ENCODE measurements around the gene AJM1. TPM values are rescaled to one million over a fixed set of nuclear protein-coding genes. Genes with fewer than 3 reads are reported as not detected.

AJM1 gene
- total RNA-seq, 2 experiments from 2014 or later, result 2.4 to 5.1 TPM

- Histone ChIP-seq H3K27ac (ENCODE audit: low read depth, low read length, poor library complexity, severe bottlenecking) (no peak overlapping the region), H2AFZ (ENCODE audit: low read length) (no peak overlapping the region), H3K79me2 (ENCODE audit: insufficient read depth, low read depth, low read length) (no peaks in the 10 kb centered on the region), H3K4me2 (ENCODE audit: low read length) (no peak overlapping the region), H4K20me1 (ENCODE audit: insufficient read depth, low read length) (no peaks in the 10 kb centered on the region), H3K9me2 (ENCODE audit: insufficient read depth, low read length) (no peaks in the 10 kb centered on the region), H3K36me3 (ENCODE audit: insufficient read depth, low read length) (peaks cover 83% of the 10 kb centered on the region), H3K4me3 (ENCODE audit: low read depth, low read length, poor library complexity, severe bottlenecking) (no peak overlapping the region), H3K4me1 (ENCODE audit: insufficient read depth, low read length, poor library complexity, severe bottlenecking) (no peaks in the 10 kb centered on the region), H3K9me3 (ENCODE audit: low read length) (no peaks in the 10 kb centered on the region)
- TF ChIP-seq EZH2phosphoT487 (IDR thresholded peaks at IDR 0.05; ENCODE audit: borderline replicate concordance, low read depth, low read length), result no peak
- DNase-seq (ENCODE audit: low spot score), result no peak
- ChIA-PET POLR2A (interaction anchor here (1.0 kb wide), 1 partner anchor 10 kb away, joined by 3 read pairs; no protein-coding TSS in a partner anchor), CTCF (ENCODE audit: unreplicated experiment) (no interaction called here)
- no TSS peak for BruUV-seq (replicated peaks)
- intact Hi-C loops (cut with micrococcal nuclease; ENCODE audit: unreplicated experiment), result no loop called here
Measured at GRCh38 chr9:136826703-136827582, 15.3 kb upstream of the AJM1 start.

GRCh38 chr9:136827794-136828473 is 14.3 kb upstream of the AJM1 start:
- Histone ChIP-seq H3K4me2 (ENCODE audit: low read length) (no peak overlapping the region), H3K4me1 (ENCODE audit: insufficient read depth, low read length, poor library complexity, severe bottlenecking) (no peaks in the 10 kb centered on the region), H3K79me2 (ENCODE audit: insufficient read depth, low read depth, low read length) (no peaks in the 10 kb centered on the region), H3K9me2 (ENCODE audit: insufficient read depth, low read length) (no peaks in the 10 kb centered on the region), H3K27ac (ENCODE audit: low read depth, low read length, poor library complexity, severe bottlenecking) (no peak overlapping the region), H3K4me3 (ENCODE audit: low read depth, low read length, poor library complexity, severe bottlenecking) (no peak overlapping the region), H2AFZ (ENCODE audit: low read length) (no peak overlapping the region), H4K20me1 (ENCODE audit: insufficient read depth, low read length) (no peaks in the 10 kb centered on the region), H3K9me3 (ENCODE audit: low read length) (no peaks in the 10 kb centered on the region), H3K36me3 (ENCODE audit: insufficient read depth, low read length) (peaks cover 88% of the 10 kb centered on the region)
- no TSS peak for BruUV-seq (replicated peaks)
- no peak for DNase-seq (ENCODE audit: low spot score)
- TF ChIP-seq CTCF (conservative IDR thresholded peaks at IDR 0.05; ENCODE audit: low read length) (no peak), EZH2phosphoT487 (IDR thresholded peaks at IDR 0.05; ENCODE audit: borderline replicate concordance, low read depth, low read length) (no peak)
- CTCF ChIA-PET (ENCODE audit: unreplicated experiment), result no interaction called here
- POLR2A ChIA-PET, result no interaction called here
- intact Hi-C loops (cut with micrococcal nuclease; ENCODE audit: unreplicated experiment), result no loop called here

- Histone ChIP-seq H2AFZ (ENCODE audit: low read length) (no peak overlapping the region), H3K4me2 (ENCODE audit: low read length) (no peak overlapping the region), H3K9me2 (ENCODE audit: insufficient read depth, low read length) (no peaks in the 10 kb centered on the region), H3K36me3 (ENCODE audit: insufficient read depth, low read length) (peaks cover 85% of the 10 kb centered on the region), H3K4me1 (ENCODE audit: insufficient read depth, low read length, poor library complexity, severe bottlenecking) (no peaks in the 10 kb centered on the region), H3K4me3 (ENCODE audit: low read depth, low read length, poor library complexity, severe bottlenecking) (no peak overlapping the region), H3K9me3 (ENCODE audit: low read length) (no peaks in the 10 kb centered on the region), H3K27ac (ENCODE audit: low read depth, low read length, poor library complexity, severe bottlenecking) (no peak overlapping the region), H4K20me1 (ENCODE audit: insufficient read depth, low read length) (no peaks in the 10 kb centered on the region), H3K79me2 (ENCODE audit: insufficient read depth, low read depth, low read length) (no peaks in the 10 kb centered on the region)
- intact Hi-C loops (cut with micrococcal nuclease; ENCODE audit: unreplicated experiment), result no loop called here
- POLR2A ChIA-PET, result interaction anchor here (0.6 kb wide), 1 partner anchor 172 kb away, joined by 3 read pairs; no protein-coding TSS in a partner anchor
- CTCF ChIA-PET (ENCODE audit: unreplicated experiment), result no interaction called here
- no TSS peak for BruUV-seq (replicated peaks)
- no peak for TF ChIP-seq EZH2phosphoT487 (IDR thresholded peaks at IDR 0.05; ENCODE audit: borderline replicate concordance, low read depth, low read length)
- no peak for TF ChIP-seq CTCF (conservative IDR thresholded peaks at IDR 0.05; ENCODE audit: low read length)
- DNase-seq (ENCODE audit: low spot score), result no peak
Measured at GRCh38 chr9:136828474-136829140, 13.7 kb upstream of the AJM1 start.

Measured in OCI-LY7 (cell line).